ENCODE results near the gene ANKRD13D. TPM values are rescaled to one million over a fixed set of nuclear protein-coding genes. Genes with fewer than 3 reads are reported as not detected.

The ANKRD13D gene
- total RNA-seq, 4 donors from 2014 or later: 18.6 to 78.2 (median 28.6) TPM

Other genes with a start within 250 kb of the ANKRD13D start
- gene RHOD, start 232.5 kb upstream of the ANKRD13D start, total RNA-seq: 10 to 100 TPM in 3 of 4 donors, 1 to 10 TPM in 1; 6.9 to 29.9 (median 22.6) TPM
- 10 to 100 TPM; 47.4 to 83.6 (median 56.6) TPM for gene KDM2A, start 170.0 kb upstream of the ANKRD13D start, total RNA-seq
- 100 to 1,000 TPM in 1 of 4 donors, 10 to 100 TPM in 3; 42.6 to 106 (median 50.7) TPM for gene GRK2, start 22.8 kb upstream of the ANKRD13D start, total RNA-seq
- gene SSH3, start 14.2 kb downstream of the ANKRD13D start, total RNA-seq: 10 to 100 TPM; 22.6 to 44.6 (median 28.3) TPM
- gene POLD4, start 64.2 kb downstream of the ANKRD13D start, total RNA-seq: 100 to 1,000 TPM in 1 of 4 donors, 10 to 100 TPM in 3; 67.5 to 141 (median 81.9) TPM
- gene CLCF1, start 84.3 kb downstream of the ANKRD13D start, total RNA-seq: 10 to 100 TPM in 3 of 4 donors, 1 to 10 TPM in 1; 4.1 to 51.4 (median 25.1) TPM
- gene RAD9A, start 102.7 kb downstream of the ANKRD13D start, total RNA-seq: 10 to 100 TPM in 2 of 4 donors, 1 to 10 TPM in 2; 5.5 to 18.0 (median 10.4) TPM
- 100 to 1,000 TPM in 2 of 4 donors, 10 to 100 TPM in 2; 91.9 to 110 (median 97.6) TPM for gene PPP1CA, start 112.6 kb downstream of the ANKRD13D start, total RNA-seq
- gene TBC1D10C, start 114.8 kb downstream of the ANKRD13D start, total RNA-seq: 1 to 10 TPM; 1.6 to 7.1 (median 3.4) TPM
- 10 to 100 TPM in 1 of 4 donors, 1 to 10 TPM in 2, under 1 TPM in 1; 0.47 to 42.6 (median 7.5) TPM for gene CARNS1, start 126.4 kb downstream of the ANKRD13D start, total RNA-seq
- 10 to 100 TPM; 27.4 to 45.0 (median 30.7) TPM for gene RPS6KB2, start 139.2 kb downstream of the ANKRD13D start, total RNA-seq
- 1 to 10 TPM; 5.5 to 6.7 (median 6.3) TPM for gene PTPRCAP, start 148.4 kb downstream of the ANKRD13D start, total RNA-seq
- gene CORO1B, start 154.2 kb downstream of the ANKRD13D start, total RNA-seq: 10 to 100 TPM; 55.9 to 70.9 (median 63.9) TPM
- gene GPR152, start 163.4 kb downstream of the ANKRD13D start, total RNA-seq: not detected
- gene CABP4, start 166.1 kb downstream of the ANKRD13D start, total RNA-seq: 1 to 10 TPM in 3 of 4 donors, under 1 TPM in 1; 0.65 to 4.6 (median 3.0) TPM
- gene TMEM134, start 179.9 kb downstream of the ANKRD13D start, total RNA-seq: 10 to 100 TPM; 33.6 to 56.6 (median 44.0) TPM
- gene AIP, start 193.7 kb downstream of the ANKRD13D start, total RNA-seq: 10 to 100 TPM; 51.2 to 67.5 (median 62.1) TPM
- 10 to 100 TPM; 15.0 to 58.2 (median 26.6) TPM for gene PITPNM1, start 216.1 kb downstream of the ANKRD13D start, total RNA-seq
- gene CDK2AP2, start 218.9 kb downstream of the ANKRD13D start, total RNA-seq: 10 to 100 TPM; 23.5 to 50.5 (median 34.7) TPM
- gene CABP2, start 234.1 kb downstream of the ANKRD13D start, total RNA-seq: not detected

Measured in omental fat pad (tissue), 4 donors.